Mesenteric fat pad (tissue), 1 donor: ENCODE measurements around the gene CFL1. TPM values are rescaled to one million over a fixed set of nuclear protein-coding genes. Genes with fewer than 3 reads are reported as not detected.
A peak's percentile ranks its signal among the peaks of the same experiment; 100 is the strongest.
"Not testable (repeated sequence)": the region's sequence is repeated elsewhere in the genome, so short reads cannot be mapped to it uniquely, and the experiment has no call there.

Experiments
- DNase-seq: peaks from one replicate; pipeline ENCODE4 v3.0.0-alpha.2; 2020; ENCODE audit warnings: low spot score
- long read RNA-seq: library from polyadenylated mRNA; unstranded; transcript quantifications from one replicate; pipeline ENCODE4 v2.0.0, GENCODE V29; 2020
- total RNA-seq: library from RNA; stranded (reverse); fragmentation: NEBNext Ultra II Directional; extraction: Animal tissue kit (Norgen Biotek cat#: 25700); gene quantifications from one replicate; pipeline ENCODE4 v1.2.1, GENCODE V29; 2021
- donor health status: DM: yes; HTN: yes; CAD: no.

Gene CFL1
- total RNA-seq, result 818 TPM
- long read RNA-seq, transcript CFL1-209 (3 exons, 647 nt), result minor isoform, 20 of 1,703 reads
- long read RNA-seq, transcript CFL1-201 (4 exons, 1,234 nt), result major isoform, 1,649 of 1,703 reads
- long read RNA-seq, transcript CFL1-210 (2 exons, 1,509 nt), result minor isoform, 9 of 1,703 reads
- long read RNA-seq, partial matches to known transcripts, result 1 of 1,703 reads
- long read RNA-seq, other reads (novel, unspliced or antisense), result 21 of 1,703 reads

GRCh38 chr11:65857853-65858680, at the start of gene CFL1:
CFL1 (minus strand) TSS chr11:65858180; CDS start chr11:65858099, 81 bp downstream.
- peak; percentile 100 for DNase-seq

GRCh38 chr11:65906602-65907001, 48.6 kb upstream of the CFL1 start:
- DNase-seq, result no peak

GRCh38 chr11:65903715-65904114, 45.7 kb upstream of the CFL1 start:
- no peak for DNase-seq

- no peak for DNase-seq
Measured at GRCh38 chr11:65903068-65903481, 45.1 kb upstream of the CFL1 start.

- no peak for DNase-seq
Measured at GRCh38 chr11:65900899-65901180, 42.9 kb upstream of the CFL1 start.

GRCh38 chr11:65900125-65900898, 42.3 kb upstream of the CFL1 start, which contains the start of gene FOSL1:
FOSL1 (minus strand) TSS chr11:65900388; CDS start chr11:65900339, 49 bp downstream.
- DNase-seq, result peak; percentile 97

GRCh38 chr11:65899356-65900124, 41.6 kb upstream of the CFL1 start:
- DNase-seq, result peak; percentile 97

GRCh38 chr11:65898656-65899355, 40.8 kb upstream of the CFL1 start:
- no peak for DNase-seq

- DNase-seq, result no peak
Measured at GRCh38 chr11:65897020-65897471, 39.1 kb upstream of the CFL1 start.

- DNase-seq, result no peak
Measured at GRCh38 chr11:65896034-65896999, 38.3 kb upstream of the CFL1 start.

- DNase-seq, result no peak
Measured at GRCh38 chr11:65895482-65895981, 37.6 kb upstream of the CFL1 start.

- no peak for DNase-seq
Measured at GRCh38 chr11:65894034-65894591, 36.1 kb upstream of the CFL1 start.

- DNase-seq, result no peak
Measured at GRCh38 chr11:65892661-65893317, 34.8 kb upstream of the CFL1 start.

- DNase-seq, result not testable (repeated sequence)
Measured at GRCh38 chr11:65892137-65892540, 34.2 kb upstream of the CFL1 start.

GRCh38 chr11:65891219-65892136, 33.5 kb upstream of the CFL1 start:
- no peak for DNase-seq

- peak; percentile 100 for DNase-seq
Measured at GRCh38 chr11:65890324-65891218, 32.6 kb upstream of the CFL1 start, which contains the start of gene CCDC85B. CCDC85B (plus strand) TSS chr11:65890673; CDS start chr11:65890784, 111 bp downstream.
